ELR (cell line): ENCODE data around the gene WDR77.

Experiments used
- DNase-seq: peaks from one replicate; pipeline ENCODE4 v3.0.0-alpha.2; 2015; ENCODE audit warnings: low read depth

WDR77 gene

GRCh38 chr1:111448918-111449702, at the start of gene WDR77, which contains the start of gene ATP5PB:
WDR77 (minus strand) TSS chr1:111449256; CDS start chr1:111449169, 87 bp downstream.
ATP5PB (plus strand) TSS chr1:111449464; CDS start chr1:111449542, 78 bp downstream.
- peak; percentile 100 for DNase-seq

GRCh38 chr1:111497592-111497991, 48.5 kb upstream of the WDR77 start:
- no peak for DNase-seq

- no peak for DNase-seq
These were observed 47.3 kb upstream of the WDR77 start for GRCh38 chr1:111496398-111496797.

GRCh38 chr1:111491070-111491469, 42.0 kb upstream of the WDR77 start:
- no peak for DNase-seq

- DNase-seq, result no peak
These were observed 41.2 kb upstream of the WDR77 start for GRCh38 chr1:111490220-111490619.

GRCh38 chr1:111489604-111490003, 40.5 kb upstream of the WDR77 start:
- DNase-seq, result no peak

GRCh38 chr1:111488669-111489068, 39.6 kb upstream of the WDR77 start:
- DNase-seq, result no peak

- DNase-seq, result no peak
These were observed 38.1 kb upstream of the WDR77 start for GRCh38 chr1:111487133-111487532.

- no peak for DNase-seq
These were observed 37.4 kb upstream of the WDR77 start for GRCh38 chr1:111486431-111486830.

- no peak for DNase-seq
These were observed 35.5 kb upstream of the WDR77 start for GRCh38 chr1:111484391-111485026.

GRCh38 chr1:111483876-111484275, 34.8 kb upstream of the WDR77 start:
- DNase-seq, result no peak

- no peak for DNase-seq
These were observed 34.1 kb upstream of the WDR77 start for GRCh38 chr1:111483166-111483565.

- peak; percentile 78 for DNase-seq
These were observed 32.5 kb upstream of the WDR77 start for GRCh38 chr1:111481387-111482221.

GRCh38 chr1:111480674-111481073, 31.6 kb upstream of the WDR77 start:
- no peak for DNase-seq

GRCh38 chr1:111476761-111477309, 27.8 kb upstream of the WDR77 start:
- DNase-seq, result no peak

- no peak for DNase-seq
These were observed 27.2 kb upstream of the WDR77 start for GRCh38 chr1:111476214-111476613.

GRCh38 chr1:111475701-111476100, 26.6 kb upstream of the WDR77 start:
- no peak for DNase-seq

GRCh38 chr1:111474521-111474920, 25.5 kb upstream of the WDR77 start:
- no peak for DNase-seq

- no peak for DNase-seq
These were observed 25.1 kb upstream of the WDR77 start for GRCh38 chr1:111474106-111474505.

- no peak for DNase-seq
These were observed 22.5 kb upstream of the WDR77 start for GRCh38 chr1:111471538-111471937.

- DNase-seq, result no peak
These were observed 22.0 kb upstream of the WDR77 start for GRCh38 chr1:111471012-111471411.

GRCh38 chr1:111470596-111470995, 21.5 kb upstream of the WDR77 start:
- no peak for DNase-seq
